H9 (cell line): ENCODE data around the gene C20orf204. TPM values are rescaled to one million over a fixed set of nuclear protein-coding genes. Genes with fewer than 3 reads are reported as not detected.

ENCODE experiments used
- DNase-seq: peaks from one replicate; pipeline ENCODE4 v3.0.0-alpha.2; 2017
- H2AFZ ChIP-seq: one replicate; pipeline ENCODE4 v1.6.1; 2013; ENCODE audit warnings: mild to moderate bottlenecking, low read length, control low read depth, moderate library complexity
- H2AK5ac ChIP-seq: 2 replicates; pipeline ENCODE4 v1.6.1; 2013; ENCODE audit warnings: low read length, control low read depth, mixed read lengths; ENCODE audit not compliant: insufficient read length
- H2BK120ac ChIP-seq: one replicate; pipeline ENCODE4 v1.6.1; 2013; ENCODE audit warnings: low read depth, mild to moderate bottlenecking, low read length, control low read depth, inconsistent platforms; ENCODE audit not compliant: poor library complexity, severe bottlenecking
- H2BK12ac ChIP-seq: 2 replicates; pipeline ENCODE4 v1.6.1; 2013; ENCODE audit warnings: low read length, control low read depth, mixed read lengths, low read depth; ENCODE audit not compliant: insufficient read length
- H2BK15ac ChIP-seq: 2 replicates; pipeline ENCODE4 v1.6.1; 2013; ENCODE audit warnings: low read depth, low read length, control low read depth
- H2BK20ac ChIP-seq: one replicate; pipeline ENCODE4 v1.6.1; 2013; ENCODE audit warnings: low read depth, mild to moderate bottlenecking, low read length, control low read depth, inconsistent platforms; ENCODE audit not compliant: poor library complexity, severe bottlenecking
- H2BK5ac ChIP-seq: 2 replicates; pipeline ENCODE4 v1.6.1; 2013; ENCODE audit warnings: low read length, control low read depth, mixed read lengths; ENCODE audit not compliant: insufficient read length
- H3K14ac ChIP-seq: 2 replicates; pipeline ENCODE4 v1.6.1; 2013; ENCODE audit warnings: low read length, control low read depth; ENCODE audit not compliant: insufficient read depth
- H3K18ac ChIP-seq: 2 replicates; pipeline ENCODE4 v1.6.1; 2013; ENCODE audit warnings: low read depth, mild to moderate bottlenecking, mixed read lengths, low read length, control low read depth; ENCODE audit not compliant: insufficient read length
- H3K23ac ChIP-seq: 2 replicates; pipeline ENCODE4 v1.6.1; 2013; ENCODE audit warnings: low read length, control low read depth, mixed read lengths, low read depth; ENCODE audit not compliant: insufficient read length
- H3K23me2 ChIP-seq: 2 replicates; pipeline ENCODE4 v1.6.1; 2013; ENCODE audit warnings: low read depth, mild to moderate bottlenecking, mixed read lengths, low read length, control low read depth; ENCODE audit not compliant: insufficient read length, poor library complexity, severe bottlenecking
- H3K27ac ChIP-seq: 2 replicates; pipeline ENCODE4 v1.5.1; 2013; ENCODE audit warnings: low read length, control low read depth, mixed read lengths, low read depth; ENCODE audit not compliant: insufficient read length
- H3K27me3 ChIP-seq: 2 replicates; pipeline ENCODE4 v1.6.1; 2013; ENCODE audit warnings: low read length, control low read depth, inconsistent platforms; ENCODE audit not compliant: insufficient read depth
- H3K4ac ChIP-seq: 2 replicates; pipeline ENCODE4 v1.6.1; 2013; ENCODE audit warnings: low read depth, mild to moderate bottlenecking, control low read depth, inconsistent platforms, low read length, moderate library complexity
- H3K4me1 ChIP-seq: 2 replicates; pipeline ENCODE4 v1.6.1; 2013; ENCODE audit warnings: low read length, control low read depth, inconsistent platforms; ENCODE audit not compliant: insufficient read depth
- H3K4me2 ChIP-seq: 2 replicates; pipeline ENCODE4 v1.6.1; 2013; ENCODE audit warnings: low read length, control low read depth, mixed read lengths; ENCODE audit not compliant: insufficient read length, insufficient read depth
- H3K56ac ChIP-seq: 2 replicates; pipeline ENCODE4 v1.6.1; 2013; ENCODE audit warnings: low read depth, mild to moderate bottlenecking, mixed read lengths, low read length, control low read depth; ENCODE audit not compliant: insufficient read length
- H3K79me1 ChIP-seq: 2 replicates; pipeline ENCODE4 v1.6.1; 2013; ENCODE audit warnings: low read depth, mild to moderate bottlenecking, moderate library complexity, low read length, control low read depth, inconsistent platforms; ENCODE audit not compliant: insufficient read depth, poor library complexity, severe bottlenecking
- H3K79me2 ChIP-seq: 2 replicates; pipeline ENCODE4 v1.6.1; 2013; ENCODE audit warnings: low read length, control low read depth, inconsistent platforms; ENCODE audit not compliant: insufficient read depth
- H3K9ac ChIP-seq: 2 replicates; pipeline ENCODE4 v1.6.1; 2013; ENCODE audit warnings: low read length, control low read depth, mixed read lengths; ENCODE audit not compliant: insufficient read length; ENCODE audit errors: extremely low read depth
- H3K9me3 ChIP-seq: one replicate; pipeline ENCODE4 v1.6.1; 2013; ENCODE audit warnings: low read depth, low read length, inconsistent platforms; ENCODE audit not compliant: control insufficient read depth
- H3T11ph ChIP-seq: one replicate; pipeline ENCODE4 v1.6.1; 2013; ENCODE audit warnings: mild to moderate bottlenecking, low read length, control low read depth, inconsistent platforms
- H4K20me1 ChIP-seq: one replicate; pipeline ENCODE4 v1.6.1; 2013; ENCODE audit not compliant: control insufficient read depth, insufficient read length, insufficient read depth
- H4K5ac ChIP-seq: 2 replicates; pipeline ENCODE4 v1.6.1; 2013; ENCODE audit warnings: low read depth, mild to moderate bottlenecking, mixed read lengths, low read length, control low read depth; ENCODE audit not compliant: insufficient read length
- H4K8ac ChIP-seq: replicated peaks from 2 replicates; pipeline ENCODE4 v1.6.1; 2013; ENCODE audit warnings: low read length, control low read depth, mixed read lengths, low read depth; ENCODE audit not compliant: insufficient read length
- H4K91ac ChIP-seq: 2 replicates; pipeline ENCODE4 v1.6.1; 2013; ENCODE audit warnings: low read depth, mild to moderate bottlenecking, moderate library complexity, mixed read lengths, low read length, control low read depth; ENCODE audit not compliant: insufficient read length
- H3K27ac Mint-ChIP-seq, 3 experiments: 2 replicates in 2 of 3; 3 replicates in 1 of 3; pipeline ENCODE4 v1.8.0; 2020 to 2021; ENCODE audit warnings: mixed read lengths in 3 of 3, mild to moderate bottlenecking in 1 of 3, moderate library complexity in 1 of 3
- H3K27me3 Mint-ChIP-seq: 2 replicates; pipeline ENCODE4 v1.8.0; 2021; ENCODE audit warnings: low read depth, mild to moderate bottlenecking, moderate library complexity, mixed read lengths
- H3K36me3 Mint-ChIP-seq, 3 experiments: 2 replicates in 2 of 3; 3 replicates in 1 of 3; pipeline ENCODE4 v1.8.0; 2020 to 2021; ENCODE audit warnings: low read depth in 3 of 3, mixed read lengths in 3 of 3; ENCODE audit not compliant: insufficient read depth in 1 of 3
- H3K4me1 Mint-ChIP-seq, 2 experiments: 2 replicates each; pipeline ENCODE4 v1.8.0; 2020; ENCODE audit warnings: mixed read lengths in 2 of 2
- H3K4me3 Mint-ChIP-seq, 2 experiments: 2 replicates in 1 of 2; 3 replicates in 1 of 2; pipeline ENCODE4 v1.8.0; 2020 to 2021; ENCODE audit warnings: mild to moderate bottlenecking in 2 of 2, mixed read lengths in 2 of 2, moderate library complexity in 1 of 2
- H3K9me3 Mint-ChIP-seq, 2 experiments: 2 replicates in 1 of 2; 3 replicates in 1 of 2; pipeline ENCODE4 v1.8.0; 2020; ENCODE audit warnings: mild to moderate bottlenecking in 2 of 2, mixed read lengths in 2 of 2, moderate library complexity in 1 of 2
- CTCF ChIP-seq: fragments of 200-600 bp; sonication (generic); conservative IDR thresholded peaks from 3 replicates; pipeline ENCODE4 v1.8.0; 2021; ENCODE audit warnings: antibody characterized with exemption, mild to moderate bottlenecking
- WGBS: extraction: QIAGEN DNeasy Blood & Tissue Kit; methylation state at CpG from one replicate; pipeline ENCODE4 v1.1.7; 2013; ENCODE audit warnings: missing lambda C conversion rate, low lambda C conversion rate, mixed read lengths; ENCODE audit not compliant: insufficient read length; ENCODE audit errors: extremely low coverage; 5-methylcytosine and 5-hydroxymethylcytosine counted together
- total RNA-seq: library from RNA; stranded (reverse); gene quantifications from 2 replicates; pipeline ENCODE4 v1.2.1, GENCODE V29; 2021

Gene C20orf204
- total RNA-seq, 1 experiment from 2014 or later, result 2.2 TPM

GRCh38 chr20:64053841-64054661 lies 18.1 kb downstream of the C20orf204 start:
- Mint-ChIP-seq H3K4me1 (peaks cover 21 to 30% of the 10 kb centered on the region in 2 experiments), H3K9me3 (no peaks in the 10 kb centered on the region; a peak in 1 of 5 replicates), H3K27me3 (peaks cover 34% of the 10 kb centered on the region), H3K4me3 (no peak overlapping the region), H3K27ac (no peak overlapping the region), H3K36me3 (no peaks in the 10 kb centered on the region; a peak in 1 of 7 replicates)
- Histone ChIP-seq H4K5ac (no peak overlapping the region), H2AFZ (no peak overlapping the region), H2AK5ac (no peak overlapping the region), H2BK12ac (no peak overlapping the region), H4K91ac (no peak overlapping the region), H3K14ac (no peak overlapping the region), H3K27ac (no peak overlapping the region), H3T11ph (no peak overlapping the region), H3K9me3 (no peaks in the 10 kb centered on the region), H2BK5ac (no peak overlapping the region), H3K4me1 (no peaks in the 10 kb centered on the region), H3K23me2 (no peaks in the 10 kb centered on the region), H3K4ac (no peak overlapping the region), H3K23ac (no peak overlapping the region), H3K4me2 (no peak overlapping the region), H4K20me1 (no peaks in the 10 kb centered on the region), H2BK120ac (no peak overlapping the region), H3K27me3 (peaks cover 4% of the 10 kb centered on the region; the same call in 1 of the 2 replicates), H3K56ac (no peak overlapping the region), H4K8ac (no peak overlapping the region), H3K9ac (no peak overlapping the region), H3K18ac (no peak overlapping the region), H3K79me2 (no peaks in the 10 kb centered on the region), H2BK15ac (no peak overlapping the region), H2BK20ac (no peak overlapping the region), H3K79me1 (no peaks in the 10 kb centered on the region)
- peak; percentile 55 for TF ChIP-seq CTCF
- no CpG with 5 or more reads among the region's 17 CpGs for WGBS
- peak; percentile 78 for DNase-seq
